Measurements from ENCODE around the gene LPP.

LPP gene

DNA sequence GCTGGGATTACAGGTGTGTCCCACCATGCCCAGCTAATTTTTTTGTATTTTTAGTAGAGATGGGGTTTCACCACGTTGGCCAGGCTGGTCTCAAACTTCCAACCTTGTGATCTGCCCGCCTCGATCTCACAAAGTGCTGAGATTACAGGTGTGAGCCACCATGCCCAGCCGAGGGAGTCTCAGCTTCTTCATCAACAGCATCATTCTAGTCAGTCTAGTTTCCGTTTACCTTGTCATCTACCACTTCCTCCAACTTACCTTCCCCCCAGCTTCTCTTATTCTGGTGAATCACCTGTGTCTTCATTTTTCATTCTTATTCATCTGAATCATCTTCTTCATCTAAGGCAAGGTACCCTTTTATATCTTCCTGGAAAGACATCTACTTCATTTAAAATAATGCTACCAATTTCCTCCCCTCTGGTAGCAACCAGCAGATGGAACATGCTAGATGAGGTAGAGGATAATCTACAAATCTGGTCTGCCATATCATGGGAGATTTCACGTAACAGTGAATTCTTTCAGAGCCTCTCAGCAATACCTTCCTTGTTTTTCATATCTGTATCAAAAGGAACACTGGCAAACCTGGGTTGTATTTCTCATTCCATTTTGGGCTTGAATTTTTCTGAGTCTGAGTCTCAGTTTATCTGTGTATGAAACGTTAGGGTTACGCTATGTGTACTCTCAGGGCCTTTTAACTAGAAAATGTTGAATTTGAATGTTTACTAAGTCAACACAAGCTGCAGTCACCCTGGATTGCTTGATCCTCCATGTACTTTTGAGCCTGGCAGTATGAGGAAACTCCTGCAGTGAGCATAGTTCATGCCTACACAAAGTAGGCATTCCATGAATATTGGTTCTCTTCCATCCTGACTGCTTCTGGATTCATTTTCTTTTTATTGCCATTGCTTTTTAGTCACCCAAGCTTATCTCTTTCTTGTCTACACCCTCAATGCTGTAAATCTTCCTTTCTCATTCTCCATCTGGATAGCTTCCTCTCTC lies 16.8 kb downstream of the LPP start:
- DNase-seq = no peak

DNA sequence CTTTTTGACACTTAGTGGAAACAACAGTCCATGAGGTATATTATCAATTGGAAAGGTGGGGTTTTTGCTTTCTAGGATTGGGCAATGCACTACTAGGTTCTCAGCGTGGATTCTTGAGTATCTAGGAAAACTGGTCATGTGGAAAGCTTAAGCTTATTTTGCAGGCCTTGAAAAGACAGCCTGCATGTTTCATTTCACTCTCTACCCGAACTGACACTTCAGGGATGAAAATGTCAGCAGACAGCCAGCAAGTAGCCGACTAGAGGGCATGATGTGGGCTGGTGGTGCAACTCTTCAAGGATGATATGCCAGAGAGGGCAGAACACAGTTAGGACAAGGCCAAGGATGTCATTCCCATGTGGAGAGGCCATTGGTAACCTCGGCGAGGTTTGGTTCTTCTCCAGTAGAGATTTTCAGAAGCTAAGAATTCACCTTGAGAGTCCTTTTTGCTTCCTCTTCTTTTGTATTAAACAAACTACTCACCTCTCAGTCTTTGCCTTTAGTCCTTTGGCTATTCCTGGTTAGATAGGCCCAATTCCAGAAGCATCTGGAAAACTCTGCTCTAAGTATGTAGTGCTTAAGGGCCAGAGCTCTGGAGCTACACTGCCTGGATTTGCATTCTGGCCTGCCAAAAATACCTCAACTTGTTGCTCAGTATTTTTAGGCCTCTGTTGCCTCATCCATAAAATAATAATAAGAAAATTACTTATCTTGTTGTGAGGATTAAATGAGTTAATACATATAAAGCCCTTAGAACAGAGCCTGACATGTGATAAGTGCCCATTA lies 17.9 kb downstream of the LPP start:
- no peak for DNase-seq

- no peak for DNase-seq
Measured at GRCh38 chr3:188174317-188175044, 20.5 kb downstream of the LPP start.

GRCh38 chr3:188176476-188176875 lies 22.5 kb downstream of the LPP start:
- DNase-seq = no peak

DNA sequence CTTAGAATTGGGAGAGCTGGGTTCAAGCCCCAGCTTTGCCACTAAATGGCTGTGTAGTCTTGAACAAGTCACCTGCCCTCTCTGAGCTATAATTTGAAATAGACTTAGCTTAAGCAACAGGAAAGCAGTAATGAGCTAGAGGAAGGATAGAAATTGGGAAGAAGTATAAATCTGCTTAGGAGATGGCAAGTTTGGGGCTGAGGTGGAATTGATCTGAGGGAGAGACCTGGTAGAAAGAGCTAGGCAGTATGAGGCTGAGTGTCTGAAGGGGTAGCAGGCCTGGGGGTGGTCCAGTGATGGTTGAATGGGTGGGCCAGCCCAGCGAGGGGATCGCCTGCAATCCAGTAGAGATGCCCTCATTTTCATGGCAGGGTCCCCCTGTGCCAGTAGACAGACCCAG lies 22.9 kb downstream of the LPP start:
- DNase-seq = no peak

DNA sequence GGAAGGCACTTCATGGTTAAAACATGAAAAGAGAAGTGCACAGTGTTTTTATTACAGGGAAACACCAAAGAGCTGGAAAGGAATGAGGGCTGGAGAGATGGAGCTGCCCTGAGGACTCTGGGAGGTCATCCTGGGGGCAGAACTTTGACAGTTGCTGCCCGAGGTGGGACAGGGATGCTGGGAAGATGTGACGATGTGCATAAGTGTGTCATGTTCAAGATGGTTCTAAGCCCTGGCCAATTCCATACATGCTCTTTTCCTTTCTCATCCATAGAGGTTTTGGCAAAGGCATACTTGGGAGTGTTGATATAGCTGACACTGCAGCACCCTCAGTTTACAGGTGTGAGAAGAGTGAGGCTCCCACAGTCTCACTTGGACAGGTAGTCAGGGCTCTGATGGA lies 23.8 kb downstream of the LPP start:
- no peak for DNase-seq

DNA sequence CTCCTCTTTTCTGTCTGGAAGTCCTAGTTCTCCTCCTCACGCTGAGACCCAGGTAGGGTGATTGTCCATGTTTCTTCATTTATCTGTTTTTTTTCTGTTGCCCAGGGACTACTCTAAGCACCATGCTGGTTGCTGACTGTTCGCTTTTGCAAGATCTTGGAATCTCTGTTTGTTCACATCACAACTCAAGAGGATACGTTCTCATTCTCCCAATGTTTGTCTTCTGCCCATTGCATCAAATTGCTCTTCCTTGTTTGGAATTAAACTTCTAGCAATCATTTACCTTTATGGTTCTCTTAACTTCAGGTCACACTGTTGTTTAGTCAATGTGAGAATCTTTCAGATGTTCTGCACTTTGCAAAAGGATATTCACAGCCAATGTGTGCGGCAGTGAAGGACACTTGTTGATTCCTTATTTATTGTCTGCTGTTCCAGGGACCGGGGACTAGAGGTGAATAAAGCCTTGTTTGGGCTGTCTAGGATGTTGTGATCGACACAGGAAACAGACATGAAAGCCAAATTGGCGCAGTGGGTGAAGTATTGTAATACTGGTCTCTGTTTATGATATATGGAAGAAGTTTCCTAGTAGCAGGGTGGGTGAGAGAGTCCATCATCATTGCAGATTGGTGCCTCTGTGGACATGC lies 24.5 kb downstream of the LPP start:
- no peak for DNase-seq

GRCh38 chr3:188179006-188179966 lies 25.3 kb downstream of the LPP start:
- no peak for DNase-seq

GRCh38 chr3:188180114-188180513 lies 26.2 kb downstream of the LPP start:
- DNase-seq = no peak

- DNase-seq = no peak
Measured at GRCh38 chr3:188183452-188183851, 29.5 kb downstream of the LPP start.

- DNase-seq = no peak
Measured at GRCh38 chr3:188184160-188184559, 30.2 kb downstream of the LPP start.

- DNase-seq = no peak
Measured at GRCh38 chr3:188184649-188185048, 30.7 kb downstream of the LPP start.

- no peak for DNase-seq
Measured at GRCh38 chr3:188185717-188186251, 31.8 kb downstream of the LPP start.

GRCh38 chr3:188187053-188187452 lies 33.1 kb downstream of the LPP start:
- no peak for DNase-seq

DNA sequence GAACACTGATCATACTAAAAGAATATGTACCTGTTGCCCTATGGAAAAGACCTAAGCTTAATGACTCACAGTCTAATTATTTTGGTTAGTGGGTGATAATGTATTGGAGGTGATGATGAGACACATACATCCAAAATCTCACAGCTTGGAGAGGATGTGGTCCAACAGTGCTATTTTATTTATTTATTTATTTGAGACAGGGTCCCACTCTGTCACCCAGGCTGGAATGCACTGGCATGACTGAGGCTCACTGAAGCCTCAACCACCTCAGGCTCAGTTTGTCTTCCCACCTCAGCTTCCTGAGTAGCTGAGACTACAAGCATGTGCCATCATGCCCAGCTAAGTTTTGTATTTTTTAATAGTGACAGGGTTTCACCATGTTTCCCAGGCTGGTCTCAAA lies 35.0 kb downstream of the LPP start:
- DNase-seq = no peak

DNA sequence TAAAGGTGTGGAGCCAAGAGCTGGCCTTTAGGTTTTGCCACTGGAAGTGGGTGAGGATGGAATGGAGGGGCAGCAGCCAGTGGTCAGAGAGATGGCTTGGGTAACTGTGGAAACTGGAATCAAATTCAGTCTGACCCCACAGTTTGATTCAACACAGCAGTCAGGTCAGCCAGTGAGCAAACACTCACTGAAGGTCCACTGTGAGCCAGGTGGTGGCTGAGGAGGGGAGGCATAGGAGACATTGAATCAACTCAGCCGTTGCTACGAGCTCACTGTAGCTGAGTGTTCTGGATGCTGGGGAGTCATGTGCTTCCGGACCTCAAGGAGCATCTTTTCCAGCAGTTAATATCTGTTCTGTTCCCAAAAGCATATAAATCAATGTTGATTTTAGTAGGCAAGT lies 37.5 kb downstream of the LPP start:
- DNase-seq = no peak

DNA sequence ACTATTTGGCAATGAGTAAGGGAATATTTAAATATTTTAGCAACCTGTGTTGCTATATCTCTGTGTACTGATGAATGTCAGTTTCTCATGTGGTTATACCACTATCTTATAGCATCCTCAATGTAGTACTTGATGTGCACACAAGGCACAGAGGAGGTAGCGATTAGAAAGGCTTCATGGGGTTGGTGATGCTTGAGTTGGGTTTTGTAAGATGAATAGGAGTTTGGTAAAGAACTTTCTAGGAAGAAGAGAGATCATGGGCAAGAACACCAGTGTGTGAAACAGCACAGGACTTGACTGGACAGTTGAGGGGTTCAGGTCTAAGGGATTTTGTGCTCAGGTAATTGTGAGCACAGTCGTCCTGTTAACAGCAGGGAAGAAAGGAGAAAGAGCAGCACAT lies 38.1 kb downstream of the LPP start:
- no peak for DNase-seq

DNA sequence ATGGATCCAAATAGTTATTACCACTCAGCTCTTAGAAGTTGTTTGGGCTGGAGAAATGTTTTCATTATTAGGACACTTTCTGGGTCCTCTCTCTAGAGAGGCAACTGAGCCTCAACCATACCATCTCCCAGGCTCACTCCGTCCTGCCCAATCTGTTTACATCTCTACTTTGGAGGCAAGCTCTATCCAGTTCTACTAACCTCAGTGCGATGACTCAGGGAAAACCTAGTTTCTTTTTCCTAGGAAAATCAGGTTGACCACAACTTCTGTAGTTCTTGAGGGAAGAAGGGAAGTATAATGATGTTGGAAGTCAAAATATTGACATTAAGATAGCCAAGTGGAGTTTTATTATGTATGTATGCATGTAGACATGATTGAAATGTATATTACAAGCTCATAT lies 40.4 kb downstream of the LPP start:
- DNase-seq = no peak

- no peak for DNase-seq
Measured at GRCh38 chr3:188196232-188196990, 42.5 kb downstream of the LPP start.

DNA sequence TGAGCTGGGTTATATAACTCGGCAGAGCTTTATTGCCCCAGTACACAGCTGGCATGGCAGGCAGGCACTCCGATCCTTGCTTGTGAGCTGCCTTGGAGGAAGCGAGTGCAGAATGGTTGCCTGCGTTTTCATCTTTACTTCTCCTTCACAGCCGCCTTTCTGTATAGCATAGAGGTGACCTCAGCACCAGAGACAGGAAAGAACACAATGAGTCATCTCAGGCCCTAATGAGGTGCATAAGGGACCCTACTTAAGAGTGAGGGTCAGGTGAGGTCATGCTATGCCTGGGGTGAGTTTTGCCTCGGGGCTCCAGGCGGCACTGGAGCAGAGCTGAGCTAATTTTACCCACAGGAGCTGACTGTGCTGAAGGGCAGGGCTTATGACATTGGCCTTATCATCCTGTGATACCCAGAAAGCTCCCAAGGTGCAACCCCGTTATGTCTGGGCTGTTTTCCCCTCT lies 43.5 kb downstream of the LPP start:
- no peak for DNase-seq

Measured in midbrain (tissue), 1 donor.